Measurements from ENCODE around the gene NCOA6.
"Not testable (repeated sequence)": the region's sequence is repeated elsewhere in the genome, so short reads cannot be mapped to it uniquely, and the experiment has no call there.

NCOA6 gene

GRCh38 chr20:34798871-34799270, 26.6 kb downstream of the NCOA6 start:
- Histone ChIP-seq H3K4me1 (ENCODE audit: insufficient read depth, low read length) (no peaks in the 10 kb centered on the region), H3K27me3 (ENCODE audit: insufficient read depth, low read length) (no peaks in the 10 kb centered on the region), H3K9me3 (ENCODE audit: insufficient read depth, low read depth, low read length) (no peaks in the 10 kb centered on the region), H3K27ac (ENCODE audit: low read depth, low read length) (no peak overlapping the region), H3K9ac (ENCODE audit: low read depth, low read length) (no peak overlapping the region), H3K36me3 (ENCODE audit: insufficient read depth, low read length) (no peaks in the 10 kb centered on the region), H3K4me3 (ENCODE audit: low read length) (no peak overlapping the region)

GRCh38 chr20:34798328-34798727, 27.1 kb downstream of the NCOA6 start:
- 76% methylated on average over 3 of the region's 3 CpGs for WGBS
- H3K4me3 ChIP-seq (ENCODE audit: low read length), result no peak overlapping the region
- H3K36me3 ChIP-seq (ENCODE audit: insufficient read depth, low read length), result no peaks in the 10 kb centered on the region
- H3K27ac ChIP-seq (ENCODE audit: low read depth, low read length), result no peak overlapping the region
- H3K4me1 ChIP-seq (ENCODE audit: insufficient read depth, low read length), result no peaks in the 10 kb centered on the region
- no peaks in the 10 kb centered on the region for H3K9me3 ChIP-seq (ENCODE audit: insufficient read depth, low read depth, low read length)
- no peaks in the 10 kb centered on the region for H3K27me3 ChIP-seq (ENCODE audit: insufficient read depth, low read length)
- no peak overlapping the region for H3K9ac ChIP-seq (ENCODE audit: low read depth, low read length)

- H3K9me3 ChIP-seq (ENCODE audit: insufficient read depth, low read depth, low read length), result no peaks in the 10 kb centered on the region
- no peak overlapping the region for H3K4me3 ChIP-seq (ENCODE audit: low read length)
- H3K27ac ChIP-seq (ENCODE audit: low read depth, low read length), result no peak overlapping the region
- H3K9ac ChIP-seq (ENCODE audit: low read depth, low read length), result no peak overlapping the region
- H3K36me3 ChIP-seq (ENCODE audit: insufficient read depth, low read length), result no peaks in the 10 kb centered on the region
- 93% methylated on average over 8 of the region's 8 CpGs for WGBS
- no peaks in the 10 kb centered on the region for H3K27me3 ChIP-seq (ENCODE audit: insufficient read depth, low read length)
- H3K4me1 ChIP-seq (ENCODE audit: insufficient read depth, low read length), result 0 out of 2 replicates have a peak, but pooled peaks cover under 1% of the 10 kb centered on the region
These were observed 28.1 kb downstream of the NCOA6 start for GRCh38 chr20:34797012-34797995.

- H3K36me3 ChIP-seq (ENCODE audit: insufficient read depth, low read length), result peaks cover 5% of the 10 kb centered on the region; the same call in 1 of the 2 replicates
- H3K9ac ChIP-seq (ENCODE audit: low read depth, low read length), result no peak overlapping the region
- no peak overlapping the region for H3K4me3 ChIP-seq (ENCODE audit: low read length)
- 94% methylated on average over 2 of the region's 2 CpGs for WGBS
- no peak overlapping the region for H3K27ac ChIP-seq (ENCODE audit: low read depth, low read length)
- no peaks in the 10 kb centered on the region for H3K9me3 ChIP-seq (ENCODE audit: insufficient read depth, low read depth, low read length)
- no peaks in the 10 kb centered on the region for H3K27me3 ChIP-seq (ENCODE audit: insufficient read depth, low read length)
- H3K4me1 ChIP-seq (ENCODE audit: insufficient read depth, low read length), result peaks cover 12% of the 10 kb centered on the region
These were observed 31.4 kb downstream of the NCOA6 start for GRCh38 chr20:34794006-34794585.

GRCh38 chr20:34792687-34793363, 32.6 kb downstream of the NCOA6 start:
- Histone ChIP-seq H3K4me3 (ENCODE audit: low read length) (no peak overlapping the region), H3K36me3 (ENCODE audit: insufficient read depth, low read length) (peaks cover 5% of the 10 kb centered on the region; the same call in 1 of the 2 replicates), H3K9ac (ENCODE audit: low read depth, low read length) (no peak overlapping the region), H3K4me1 (ENCODE audit: insufficient read depth, low read length) (peaks cover 12% of the 10 kb centered on the region), H3K27me3 (ENCODE audit: insufficient read depth, low read length) (no peaks in the 10 kb centered on the region), H3K9me3 (ENCODE audit: insufficient read depth, low read depth, low read length) (no peaks in the 10 kb centered on the region), H3K27ac (ENCODE audit: low read depth, low read length) (no peak overlapping the region)
- 97% methylated on average over 4 of the region's 4 CpGs for WGBS

GRCh38 chr20:34791289-34792020, 34.0 kb downstream of the NCOA6 start:
- Histone ChIP-seq H3K4me1 (ENCODE audit: insufficient read depth, low read length) (peaks cover 12% of the 10 kb centered on the region), H3K9me3 (ENCODE audit: insufficient read depth, low read depth, low read length) (no peaks in the 10 kb centered on the region), H3K27ac (ENCODE audit: low read depth, low read length) (no peak overlapping the region), H3K36me3 (ENCODE audit: insufficient read depth, low read length) (peaks cover 5% of the 10 kb centered on the region; the same call in 1 of the 2 replicates), H3K4me3 (ENCODE audit: low read length) (no peak overlapping the region), H3K27me3 (ENCODE audit: insufficient read depth, low read length) (no peaks in the 10 kb centered on the region), H3K9ac (ENCODE audit: low read depth, low read length) (no peak overlapping the region)
- 79% methylated on average over 2 of the region's 2 CpGs for WGBS

- WGBS, result 82% methylated on average over 4 of the region's 4 CpGs
- Histone ChIP-seq H3K9me3 (ENCODE audit: insufficient read depth, low read depth, low read length) (no peaks in the 10 kb centered on the region), H3K36me3 (ENCODE audit: insufficient read depth, low read length) (peaks cover 7% of the 10 kb centered on the region), H3K4me3 (ENCODE audit: low read length) (no peak overlapping the region), H3K27me3 (ENCODE audit: insufficient read depth, low read length) (no peaks in the 10 kb centered on the region), H3K27ac (ENCODE audit: low read depth, low read length) (no peak overlapping the region), H3K4me1 (ENCODE audit: insufficient read depth, low read length) (no peaks in the 10 kb centered on the region), H3K9ac (ENCODE audit: low read depth, low read length) (no peak overlapping the region)
These were observed 44.2 kb downstream of the NCOA6 start for GRCh38 chr20:34781220-34781619.

GRCh38 chr20:34780291-34780690, 45.2 kb downstream of the NCOA6 start:
- peaks cover 12% of the 10 kb centered on the region for H3K36me3 ChIP-seq (ENCODE audit: insufficient read depth, low read length)
- H3K4me1 ChIP-seq (ENCODE audit: insufficient read depth, low read length); H3K4me3 ChIP-seq (ENCODE audit: low read length); H3K9ac ChIP-seq (ENCODE audit: low read depth, low read length); H3K27me3 ChIP-seq (ENCODE audit: insufficient read depth, low read length); H3K27ac ChIP-seq (ENCODE audit: low read depth, low read length); H3K9me3 ChIP-seq (ENCODE audit: insufficient read depth, low read depth, low read length): not testable (repeated sequence)
- 94% methylated on average over 8 of the region's 8 CpGs for WGBS

- H3K27me3 ChIP-seq (ENCODE audit: insufficient read depth, low read length), result no peaks in the 10 kb centered on the region
- no peak overlapping the region for H3K27ac ChIP-seq (ENCODE audit: low read depth, low read length)
- no peaks in the 10 kb centered on the region for H3K4me1 ChIP-seq (ENCODE audit: insufficient read depth, low read length)
- no peak overlapping the region for H3K9ac ChIP-seq (ENCODE audit: low read depth, low read length)
- H3K4me3 ChIP-seq (ENCODE audit: low read length), result no peak overlapping the region
- H3K36me3 ChIP-seq (ENCODE audit: insufficient read depth, low read length), result peaks cover 26% of the 10 kb centered on the region
- WGBS, result 95% methylated on average over 8 of the region's 8 CpGs
- no peaks in the 10 kb centered on the region for H3K9me3 ChIP-seq (ENCODE audit: insufficient read depth, low read depth, low read length)
These were observed 49.3 kb downstream of the NCOA6 start for GRCh38 chr20:34776177-34776576.

GRCh38 chr20:34774886-34775285, 50.6 kb downstream of the NCOA6 start:
- Histone ChIP-seq H3K9ac (ENCODE audit: low read depth, low read length) (no peak overlapping the region), H3K27ac (ENCODE audit: low read depth, low read length) (no peak overlapping the region), H3K9me3 (ENCODE audit: insufficient read depth, low read depth, low read length) (no peaks in the 10 kb centered on the region), H3K36me3 (ENCODE audit: insufficient read depth, low read length) (peaks cover 26% of the 10 kb centered on the region), H3K4me3 (ENCODE audit: low read length) (no peak overlapping the region), H3K4me1 (ENCODE audit: insufficient read depth, low read length) (no peaks in the 10 kb centered on the region), H3K27me3 (ENCODE audit: insufficient read depth, low read length) (no peaks in the 10 kb centered on the region)

All from HUES64 (cell line).